Stimulated activated effector memory CD8-positive, alpha-beta T cell treated with anti-CD3 and anti-CD28 coated beads, Interleukin-12 subunit alpha, Interleukin-12 subunit beta, amount 100 ng/mL, for 72 hours (primary cell): ENCODE measurements around the gene TFDP2.
"Not testable (repeated sequence)": the region's sequence is repeated elsewhere in the genome, so short reads cannot be mapped to it uniquely, and the experiment has no call there.

Source experiments
- ATAC-seq: fragments of 150-1000 bp; cut with Tn5 transposase; 2 replicates; pipeline ENCODE4 v1.10.0; 2021
- DNase-seq, 2 donors: peaks; one replicate each; pipeline ENCODE4 v3.0.0; 2021 to 2022; ENCODE audit warnings: low spot score in 2 of 2
- H3K27ac Mint-ChIP-seq: one replicate; pipeline ENCODE4 v1.8.0; 2022; ENCODE audit warnings: mild to moderate bottlenecking, mixed read lengths
- H3K36me3 Mint-ChIP-seq: one replicate; pipeline ENCODE4 v1.8.0; 2022; ENCODE audit warnings: mild to moderate bottlenecking, mixed read lengths
- H3K4me1 Mint-ChIP-seq: one replicate; pipeline ENCODE4 v1.8.0; 2022; ENCODE audit warnings: mixed read lengths
- H3K4me3 Mint-ChIP-seq: one replicate; pipeline ENCODE4 v1.8.0; 2022; ENCODE audit warnings: mild to moderate bottlenecking, mixed read lengths
- H3K9me3 Mint-ChIP-seq: one replicate; pipeline ENCODE4 v1.8.0; 2022; ENCODE audit warnings: mixed read lengths

TFDP2 gene

DNA sequence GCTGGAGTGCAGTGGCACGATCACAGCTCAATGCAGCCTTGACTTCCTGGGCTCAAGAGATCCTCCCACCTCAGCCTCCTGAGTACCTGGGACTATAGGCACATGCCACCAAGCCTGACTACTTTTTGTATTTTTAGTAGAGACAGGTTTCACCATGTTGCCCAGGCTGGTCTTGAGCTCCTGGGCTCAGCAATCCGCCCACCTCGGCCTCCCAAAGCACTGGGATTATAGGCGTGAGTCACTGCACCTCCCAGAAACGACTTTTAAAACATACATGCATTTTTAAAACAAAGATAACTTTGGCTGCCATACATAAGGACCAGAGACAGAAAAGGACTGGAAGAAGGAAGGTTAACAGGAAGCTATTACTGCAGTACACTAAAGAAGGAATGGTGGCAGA, 4.8 kb downstream of the TFDP2 start:
- H3K27ac Mint-ChIP-seq, H3K4me3 Mint-ChIP-seq: not testable (repeated sequence)

GRCh38 chr3:142140608-142141285, 8.6 kb downstream of the TFDP2 start:
- not testable (repeated sequence) for H3K36me3 Mint-ChIP-seq, ATAC-seq, H3K4me3 Mint-ChIP-seq, H3K9me3 Mint-ChIP-seq, H3K27ac Mint-ChIP-seq, DNase-seq
- H3K4me1 Mint-ChIP-seq: peaks cover 19% of the 10 kb centered on the region

More for the DNA sequence above, 4.8 kb downstream of the TFDP2 start:
- H3K4me1 Mint-ChIP-seq: peaks cover 28% of the 10 kb centered on the region
- H3K36me3 Mint-ChIP-seq, ATAC-seq, H3K9me3 Mint-ChIP-seq, DNase-seq: not testable (repeated sequence)

DNA sequence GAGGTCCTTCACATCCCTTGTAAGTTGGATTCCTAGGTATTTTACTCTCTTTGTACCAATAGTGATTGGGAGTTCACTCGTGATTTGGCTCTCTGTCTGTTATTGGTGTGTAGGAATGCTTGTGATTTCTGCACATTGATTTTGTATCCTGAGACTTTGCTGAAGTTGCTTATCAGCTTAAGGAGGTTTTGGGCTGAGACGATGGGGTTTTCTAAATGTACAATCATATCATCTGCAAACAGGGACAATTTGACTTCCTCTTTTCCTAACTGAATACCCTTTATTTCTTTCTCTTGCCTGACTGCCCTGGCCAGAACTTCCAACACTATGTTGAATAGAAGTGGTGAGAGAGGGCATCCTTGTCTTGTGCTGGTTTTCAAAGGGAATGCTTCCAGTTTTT, 12.3 kb downstream of the TFDP2 start:
- not testable (repeated sequence) for H3K27ac Mint-ChIP-seq, DNase-seq, H3K9me3 Mint-ChIP-seq, H3K36me3 Mint-ChIP-seq, H3K4me3 Mint-ChIP-seq, ATAC-seq
- peaks cover 23% of the 10 kb centered on the region for H3K4me1 Mint-ChIP-seq

DNA sequence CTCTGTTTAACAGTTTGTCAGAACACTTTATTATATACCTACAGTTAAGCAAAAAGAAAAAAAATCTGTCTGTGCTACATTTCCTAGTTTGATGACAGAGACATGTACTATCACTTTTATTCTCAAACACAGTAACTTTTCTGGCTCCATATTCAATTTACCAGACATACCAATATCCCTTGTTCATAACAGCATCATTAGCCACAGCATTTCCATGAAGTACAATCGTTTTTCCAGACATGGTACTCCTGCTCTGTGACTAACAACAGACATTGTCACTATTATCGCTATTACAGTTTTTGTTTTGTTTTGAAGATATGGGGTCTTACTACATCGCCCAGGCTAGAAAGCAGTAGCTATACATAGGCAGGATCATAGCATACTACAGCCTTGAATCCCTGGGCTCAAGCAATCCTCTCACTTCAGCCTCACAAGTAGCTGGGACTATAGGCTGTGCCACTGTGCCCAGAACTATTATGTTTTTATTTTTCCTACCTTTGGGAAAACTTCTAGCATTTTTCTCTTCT, 14.5 kb downstream of the TFDP2 start:
- ATAC-seq (peak; percentile 81), DNase-seq (no peak)
- Mint-ChIP-seq H3K4me1 (peaks cover 23% of the 10 kb centered on the region), H3K4me3 (no peak overlapping the region), H3K9me3 (no peaks in the 10 kb centered on the region), H3K27ac (peak overlapping the region; percentile 12), H3K36me3 (no peaks in the 10 kb centered on the region)

GRCh38 chr3:142129516-142130171, 19.7 kb downstream of the TFDP2 start:
- H3K36me3 Mint-ChIP-seq: no peaks in the 10 kb centered on the region

GRCh38 chr3:142127941-142128658, 21.2 kb downstream of the TFDP2 start:
- Mint-ChIP-seq H3K27ac (peak overlapping the region; percentile 63), H3K4me3 (no peak overlapping the region), H3K9me3 (no peaks in the 10 kb centered on the region), H3K4me1 (peaks cover 13% of the 10 kb centered on the region), H3K36me3 (no peaks in the 10 kb centered on the region)
- ATAC-seq: no peak
- DNase-seq: no peak

More at GRCh38 chr3:142129516-142130171, 19.7 kb downstream of the TFDP2 start:
- no peak for ATAC-seq
- H3K27ac Mint-ChIP-seq: no peak overlapping the region
- H3K4me3 Mint-ChIP-seq: no peak overlapping the region
- H3K4me1 Mint-ChIP-seq: peaks cover 20% of the 10 kb centered on the region
- H3K9me3 Mint-ChIP-seq: no peaks in the 10 kb centered on the region
- DNase-seq: no peak

GRCh38 chr3:142124243-142124642, 25.1 kb downstream of the TFDP2 start:
- H3K4me3 Mint-ChIP-seq: no peak overlapping the region
- DNase-seq (no peak), ATAC-seq (no peak)
- H3K4me1 Mint-ChIP-seq: peaks cover 10% of the 10 kb centered on the region
- H3K36me3 Mint-ChIP-seq: no peaks in the 10 kb centered on the region
- H3K27ac Mint-ChIP-seq: no peak overlapping the region
- H3K9me3 Mint-ChIP-seq: no peaks in the 10 kb centered on the region

- no peaks in the 10 kb centered on the region for H3K9me3 Mint-ChIP-seq
- no peak for ATAC-seq
- DNase-seq: no peak
- no peak overlapping the region for H3K4me3 Mint-ChIP-seq
- no peaks in the 10 kb centered on the region for H3K36me3 Mint-ChIP-seq
- H3K4me1 Mint-ChIP-seq: peaks cover 15% of the 10 kb centered on the region
- no peak overlapping the region for H3K27ac Mint-ChIP-seq
Observed at GRCh38 chr3:142120707-142121106, 28.6 kb downstream of the TFDP2 start.

GRCh38 chr3:142118911-142119310, 30.4 kb downstream of the TFDP2 start:
- Mint-ChIP-seq H3K4me1 (peaks cover 15% of the 10 kb centered on the region), H3K27ac (no peak overlapping the region), H3K4me3 (no peak overlapping the region), H3K9me3 (no peaks in the 10 kb centered on the region), H3K36me3 (no peaks in the 10 kb centered on the region)
- DNase-seq: no peak
- no peak for ATAC-seq

GRCh38 chr3:142117056-142117851, 32.1 kb downstream of the TFDP2 start:
- DNase-seq (no peak), ATAC-seq (no peak)
- Mint-ChIP-seq H3K4me3 (no peak overlapping the region), H3K9me3 (no peaks in the 10 kb centered on the region), H3K27ac (peak overlapping the region; percentile 41), H3K4me1 (peaks cover 15% of the 10 kb centered on the region), H3K36me3 (no peaks in the 10 kb centered on the region)

DNA sequence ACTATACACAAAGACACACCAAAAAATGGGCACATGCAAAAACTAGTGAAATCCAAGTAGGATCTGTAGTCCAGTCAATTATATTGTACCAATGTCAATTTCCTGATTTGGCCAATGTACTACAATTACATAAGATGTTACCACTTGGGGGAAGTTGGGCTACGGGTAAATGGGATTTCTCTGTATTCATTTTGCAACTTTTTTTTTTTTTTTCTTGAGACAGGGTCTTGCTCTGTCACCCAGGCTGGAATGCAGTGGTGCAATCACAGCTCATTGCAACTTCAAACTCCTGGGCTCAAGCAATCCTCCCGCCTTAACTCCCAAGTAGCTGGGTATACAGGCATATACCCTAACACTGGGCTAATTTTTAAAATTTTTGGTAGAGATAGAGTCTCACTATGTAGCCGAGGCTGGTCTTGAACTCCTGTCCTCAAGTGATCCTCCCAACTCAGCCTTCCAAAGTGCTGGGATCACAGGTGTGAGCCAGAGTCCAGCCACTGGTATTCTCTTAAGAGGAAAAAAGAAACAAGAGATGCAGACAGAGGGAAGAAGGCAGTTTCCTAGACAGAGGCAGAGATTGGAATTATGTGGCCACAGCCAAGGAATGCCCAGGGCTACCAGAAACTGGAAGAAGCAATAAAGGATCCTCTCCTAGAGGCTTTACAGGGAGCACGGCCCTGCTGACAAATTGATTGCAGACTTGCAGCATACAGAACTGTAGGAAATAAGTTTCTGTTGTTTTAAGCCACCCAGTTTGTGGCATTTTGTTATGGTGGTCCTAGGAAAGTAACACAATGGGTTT, 33.3 kb downstream of the TFDP2 start:
- Mint-ChIP-seq H3K9me3 (no peaks in the 10 kb centered on the region), H3K27ac (no peak overlapping the region), H3K4me1 (peaks cover 15% of the 10 kb centered on the region), H3K4me3 (no peak overlapping the region), H3K36me3 (no peaks in the 10 kb centered on the region)
- no peak for DNase-seq
- ATAC-seq: no peak

DNA sequence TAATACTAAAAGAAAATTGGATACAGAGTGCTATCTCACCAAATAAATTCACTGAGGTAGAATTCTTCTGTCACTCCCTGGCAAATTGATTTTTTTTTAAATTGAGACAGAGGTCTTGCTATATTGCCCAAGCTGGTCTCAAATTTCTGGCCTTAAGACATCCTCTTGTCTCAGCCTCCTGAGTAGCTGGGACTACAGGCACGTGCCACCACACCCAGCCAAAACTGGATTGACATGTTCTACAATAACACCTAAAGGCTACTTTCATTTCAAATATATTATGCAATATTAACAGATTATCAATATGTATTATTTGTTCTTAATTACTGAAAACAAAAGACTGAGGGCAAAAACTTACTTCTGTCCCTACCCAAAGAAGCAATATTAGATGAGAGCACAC, 36.7 kb downstream of the TFDP2 start:
- H3K4me3 Mint-ChIP-seq: no peak overlapping the region
- no peak for DNase-seq
- peaks cover 14% of the 10 kb centered on the region for H3K4me1 Mint-ChIP-seq

GRCh38 chr3:142106548-142106947, 42.8 kb downstream of the TFDP2 start:
- Mint-ChIP-seq H3K4me3 (no peak overlapping the region), H3K27ac (no peak overlapping the region), H3K36me3 (no peaks in the 10 kb centered on the region), H3K9me3 (no peaks in the 10 kb centered on the region), H3K4me1 (peaks cover 10% of the 10 kb centered on the region)
- ATAC-seq (no peak), DNase-seq (no peak)

More for the DNA sequence above, 36.7 kb downstream of the TFDP2 start:
- no peaks in the 10 kb centered on the region for H3K9me3 Mint-ChIP-seq
- H3K36me3 Mint-ChIP-seq: no peaks in the 10 kb centered on the region
- no peak for ATAC-seq
- H3K27ac Mint-ChIP-seq: no peak overlapping the region

GRCh38 chr3:142105991-142106390, 43.4 kb downstream of the TFDP2 start:
- Mint-ChIP-seq H3K4me3 (no peak overlapping the region), H3K9me3 (no peaks in the 10 kb centered on the region), H3K4me1 (peaks cover 10% of the 10 kb centered on the region), H3K36me3 (no peaks in the 10 kb centered on the region), H3K27ac (no peak overlapping the region)
- DNase-seq (no peak), ATAC-seq (no peak)
